Islet precursor cell (in vitro differentiated cells): ENCODE measurements around the gene HSD11B1.
A peak's percentile ranks its signal among the peaks of the same experiment; 100 is the strongest.

Experiments
- DNase-seq: peaks from one replicate; pipeline ENCODE4 v3.0.0-alpha.2; 2018

HSD11B1 gene

DNA sequence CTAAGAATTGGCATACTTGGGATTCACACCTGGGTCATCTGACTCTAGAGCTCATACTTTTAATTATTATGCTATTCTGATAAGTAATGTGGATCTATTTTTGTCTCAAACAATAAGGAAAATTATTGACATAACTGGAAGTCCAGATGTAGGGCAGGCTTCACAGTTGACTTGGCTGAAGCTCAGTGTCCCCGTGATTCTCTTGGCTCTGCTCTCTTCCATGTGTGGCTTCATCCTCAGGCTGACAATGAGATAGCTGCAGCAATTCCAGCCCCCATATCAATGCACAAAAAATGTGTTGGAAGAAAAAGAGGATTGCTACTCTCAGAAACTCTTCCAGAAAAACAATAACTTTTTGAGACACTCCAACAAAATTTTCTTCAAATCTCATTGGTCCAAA, 23.8 kb downstream of the HSD11B1 start:
- no peak for DNase-seq

GRCh38 chr1:209729436-209729835, 24.8 kb downstream of the HSD11B1 start:
- no peak for DNase-seq

DNA sequence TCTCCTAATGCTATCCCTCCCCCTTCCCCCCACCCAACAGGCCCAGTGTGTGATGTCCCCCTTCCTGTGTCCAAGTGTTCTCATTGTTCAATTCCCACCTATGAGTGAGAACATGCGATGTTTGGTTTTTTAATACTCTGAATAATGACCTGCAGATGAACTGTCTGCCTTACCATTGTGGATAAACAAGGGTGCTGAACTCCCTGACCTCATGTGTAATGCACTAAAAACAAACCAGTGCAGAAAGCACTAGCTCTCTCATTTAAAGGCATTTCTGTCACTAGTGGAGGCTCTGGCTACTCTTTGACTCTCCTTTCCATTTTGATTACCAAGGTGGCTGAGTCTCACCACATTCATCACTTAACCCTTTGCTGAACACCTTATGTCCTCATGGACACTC, 28.1 kb downstream of the HSD11B1 start:
- DNase-seq = no peak

DNA sequence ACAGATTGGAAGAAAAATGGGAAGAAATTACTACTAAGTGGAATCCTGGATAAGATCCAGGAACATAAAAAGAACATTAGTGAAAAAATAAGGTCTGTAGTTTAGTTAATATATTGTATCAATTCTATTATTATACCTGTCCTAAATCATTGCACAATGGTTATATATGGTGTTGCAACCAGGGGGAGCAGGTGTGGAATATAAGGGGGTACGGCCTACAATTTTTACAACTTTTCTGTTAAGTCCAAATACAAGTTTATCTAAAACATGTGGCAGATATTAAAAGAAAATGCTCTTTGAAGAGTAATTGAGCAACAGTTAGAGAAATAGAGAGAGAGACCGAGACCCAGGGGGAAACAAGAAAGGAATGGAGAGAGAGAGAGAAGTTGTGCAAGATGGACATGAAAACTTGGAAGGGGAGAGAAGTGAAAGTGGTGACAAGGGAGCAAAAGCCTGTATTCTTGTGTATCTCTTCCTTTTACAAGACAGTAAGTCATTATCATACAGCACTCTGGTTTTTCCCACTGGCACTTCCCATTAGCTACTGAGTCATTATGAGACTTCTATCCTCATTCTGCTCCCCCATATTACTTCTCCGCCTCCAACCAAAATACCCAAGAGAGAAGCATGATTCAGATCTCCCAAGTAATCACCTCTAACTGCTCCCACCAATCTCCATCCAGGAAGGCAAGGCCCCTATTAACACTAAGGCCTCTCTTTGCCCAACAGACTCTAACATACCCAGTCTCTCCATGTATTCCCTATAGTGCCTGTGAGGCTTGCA, 29.0 kb downstream of the HSD11B1 start:
- DNase-seq = no peak

GRCh38 chr1:209736490-209737117, 32.0 kb downstream of the HSD11B1 start:
- no peak for DNase-seq

DNA sequence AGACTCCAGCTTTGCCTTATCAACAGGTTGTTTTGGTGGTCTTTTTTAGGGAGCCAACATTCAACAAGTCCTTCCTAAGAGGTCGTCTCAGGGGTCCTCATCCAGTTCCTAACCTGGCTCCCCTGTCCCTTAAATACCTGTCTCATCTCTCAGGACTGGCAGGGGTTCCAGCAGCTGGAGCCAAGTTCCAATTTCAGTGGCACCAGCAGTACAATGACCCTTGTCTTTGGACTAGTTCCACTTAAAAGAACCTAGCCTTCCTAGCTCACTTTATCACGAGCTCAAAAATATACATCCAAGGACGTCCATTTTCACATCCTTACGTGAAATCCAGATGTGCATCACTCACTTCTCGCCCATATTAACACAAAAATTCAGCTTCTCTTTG, 32.5 kb downstream of the HSD11B1 start:
- DNase-seq = no peak

- no peak for DNase-seq
These were observed 33.6 kb downstream of the HSD11B1 start for GRCh38 chr1:209738270-209738669.

- DNase-seq = no peak
These were observed 36.5 kb downstream of the HSD11B1 start for GRCh38 chr1:209741193-209741592.

GRCh38 chr1:209741889-209742288, 37.2 kb downstream of the HSD11B1 start:
- no peak for DNase-seq

DNA sequence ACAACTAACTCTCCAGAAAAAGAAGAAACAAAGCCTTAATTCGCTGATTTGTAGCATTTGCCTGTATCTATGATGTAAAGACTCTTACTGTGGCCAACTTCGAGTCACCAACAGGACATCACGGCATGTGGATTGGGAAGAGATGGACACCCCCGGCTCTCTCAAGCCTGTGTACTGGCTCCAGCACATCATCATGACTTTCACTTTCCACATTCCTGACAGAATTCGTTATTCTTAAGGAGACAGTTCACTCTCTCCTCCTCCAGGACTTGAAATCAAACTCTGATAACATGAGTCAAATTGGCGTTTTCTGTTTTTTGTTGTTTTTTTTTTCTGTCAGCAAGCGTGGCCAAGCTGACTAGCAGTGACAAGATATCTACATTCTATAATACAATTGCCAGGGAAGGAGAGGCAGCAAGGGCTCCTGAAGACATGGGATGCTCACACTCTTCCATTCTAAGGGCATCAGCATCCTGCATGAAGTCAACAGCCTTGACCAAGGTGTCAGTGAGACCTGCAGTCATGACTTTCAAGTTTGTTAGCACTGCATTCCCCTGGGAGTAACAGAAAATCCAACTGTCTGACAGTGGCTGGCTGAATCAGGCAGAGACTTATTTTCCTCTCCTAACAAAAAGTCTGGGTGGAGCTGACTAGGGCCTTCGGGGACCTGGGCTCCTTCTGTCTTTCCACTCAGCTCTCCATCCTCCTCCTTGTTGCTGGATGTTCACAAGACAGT, 37.9 kb downstream of the HSD11B1 start:
- DNase-seq = no peak

- no peak for DNase-seq
These were observed 38.5 kb downstream of the HSD11B1 start for GRCh38 chr1:209743145-209743482.

DNA sequence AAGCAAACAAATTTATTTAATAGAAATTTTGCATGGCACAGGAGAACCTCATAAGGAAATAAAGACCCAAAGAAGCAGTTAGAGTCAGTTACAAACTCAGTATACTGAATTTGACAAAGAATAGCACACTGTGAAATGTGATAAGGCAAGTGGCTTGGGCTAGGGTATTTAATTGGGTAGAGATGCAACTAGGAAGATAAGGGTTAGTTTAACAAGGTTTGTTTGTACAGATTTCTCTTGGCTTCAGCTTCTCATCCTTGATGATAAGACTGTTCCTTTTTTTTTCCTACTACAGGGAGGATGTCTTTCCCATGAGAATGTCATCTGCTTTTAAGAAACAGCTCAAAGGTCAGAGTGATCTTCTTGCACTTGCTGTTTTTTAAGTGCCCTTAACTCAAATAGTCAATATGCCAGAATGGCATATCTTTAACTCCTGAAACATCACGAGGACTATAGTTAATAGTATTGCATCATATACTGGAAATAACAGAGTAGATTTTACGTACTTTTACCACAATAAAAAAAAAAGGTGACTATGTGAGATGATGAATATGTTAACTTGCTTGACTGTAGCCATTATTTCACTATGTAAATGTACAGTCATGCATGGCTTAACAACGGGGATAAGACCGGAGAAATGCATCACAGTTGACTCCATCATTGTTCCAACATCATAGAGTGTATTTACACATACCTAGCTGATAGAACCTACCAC, 42.0 kb downstream of the HSD11B1 start:
- DNase-seq = no peak

- DNase-seq = peak; percentile 100
These were observed 43.1 kb downstream of the HSD11B1 start for GRCh38 chr1:209747580-209748262.

DNA sequence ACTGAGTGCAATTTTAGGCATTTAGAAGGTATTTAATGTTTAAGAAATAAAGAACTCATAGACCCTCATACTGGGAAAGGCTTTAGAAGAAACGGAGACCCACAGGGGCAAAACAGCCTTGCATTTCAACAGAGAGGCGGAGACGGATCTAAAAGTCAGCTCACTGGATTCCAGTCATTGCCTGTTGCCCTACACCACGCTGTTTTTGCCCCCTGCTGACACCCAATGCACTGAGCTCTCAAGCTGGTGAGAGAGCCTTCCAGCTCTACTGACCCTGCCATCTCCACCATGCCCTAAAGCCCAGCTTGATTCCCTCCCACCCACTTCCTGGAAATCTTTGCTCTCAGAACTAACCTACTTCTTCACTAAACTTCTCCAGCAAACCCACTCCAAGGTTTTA, 44.0 kb downstream of the HSD11B1 start:
- no peak for DNase-seq

DNA sequence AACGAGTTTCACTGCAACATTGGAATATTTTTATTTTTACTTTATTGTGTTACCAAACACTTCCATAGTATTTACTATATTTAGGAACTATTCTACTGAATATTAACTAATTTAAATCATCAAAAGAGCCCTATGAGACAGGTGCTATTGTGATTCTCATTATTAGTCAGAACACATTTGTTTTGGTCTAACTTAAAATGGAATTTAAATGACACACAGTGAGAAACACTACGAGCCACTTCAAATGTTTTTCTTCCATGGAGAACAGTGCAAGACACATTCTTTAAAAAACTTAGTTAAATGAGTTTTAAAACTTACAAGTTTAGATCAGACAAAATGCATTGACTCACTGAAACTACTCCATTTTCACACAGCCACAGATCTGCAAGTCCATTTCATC, 44.6 kb downstream of the HSD11B1 start:
- DNase-seq = no peak

DNA sequence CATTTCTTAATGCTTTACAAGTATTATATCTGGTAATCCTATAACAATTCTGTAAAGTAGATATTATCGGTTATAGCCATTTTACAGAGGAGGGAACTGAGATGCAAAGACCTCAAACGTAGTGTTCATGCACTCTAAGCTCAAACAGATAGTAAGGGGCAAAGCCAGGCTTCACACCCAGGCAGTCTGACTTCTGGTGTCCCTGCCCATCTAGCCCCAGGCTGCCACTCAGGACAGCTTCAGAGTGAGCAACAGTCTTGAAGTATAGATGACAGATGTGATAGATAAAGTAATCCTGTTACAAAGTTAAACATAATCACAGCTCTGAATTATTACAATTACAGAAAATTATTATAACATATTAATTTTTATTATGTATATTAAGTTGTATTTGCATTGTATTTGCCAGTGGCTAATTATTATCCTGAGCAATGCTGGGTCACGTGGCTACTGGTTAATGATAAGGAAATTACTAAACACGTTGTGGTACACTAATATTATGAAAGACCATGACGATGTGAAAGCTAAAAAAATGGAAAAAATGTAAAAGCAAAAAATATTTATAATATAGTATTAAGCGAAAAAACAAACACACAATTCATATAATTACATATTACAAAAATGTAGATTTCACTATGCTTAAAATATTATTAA, 45.2 kb downstream of the HSD11B1 start:
- DNase-seq = no peak

- DNase-seq = no peak
These were observed 47.1 kb downstream of the HSD11B1 start for GRCh38 chr1:209751627-209752231.

- DNase-seq = no peak
These were observed 48.2 kb downstream of the HSD11B1 start for GRCh38 chr1:209752890-209753289.

- no peak for DNase-seq
These were observed 50.6 kb downstream of the HSD11B1 start for GRCh38 chr1:209755256-209755655.

DNA sequence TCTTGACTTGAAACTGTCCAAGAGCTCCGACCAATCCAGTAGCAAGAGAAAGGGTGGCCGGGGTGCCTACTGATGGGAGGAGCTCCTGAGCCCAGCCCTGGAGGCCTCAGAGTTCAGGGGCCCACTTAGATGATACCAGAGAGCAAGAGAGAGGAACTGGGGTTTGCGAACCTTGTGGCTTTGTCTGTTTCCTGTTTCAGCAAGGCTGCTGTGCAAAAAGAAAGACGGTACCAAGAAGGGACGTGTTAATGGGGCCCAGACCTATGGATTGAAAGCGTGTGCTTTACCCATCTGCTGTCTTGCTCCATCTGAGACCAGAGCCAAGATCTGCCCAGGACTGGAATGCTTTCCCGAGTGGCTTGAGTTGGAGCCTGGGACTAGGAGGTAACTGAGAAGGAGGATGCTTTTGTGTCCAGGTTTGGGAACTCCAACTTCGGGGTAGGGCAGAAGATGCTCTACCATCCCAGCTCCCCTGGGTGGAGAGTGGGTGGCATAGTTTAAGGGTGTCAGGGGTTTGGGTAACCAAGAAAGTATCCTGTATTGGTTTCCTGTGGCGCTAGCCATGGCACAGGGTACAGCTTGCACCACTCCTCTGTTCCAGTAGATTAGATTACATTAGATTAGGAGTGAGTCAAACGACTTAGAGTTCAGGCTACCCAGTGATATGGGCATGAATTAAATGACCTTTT, 51.4 kb downstream of the HSD11B1 start, which contains the start of gene TRAF3IP3:
Gene TRAF3IP3 (plus strand): TSS at position 128 of the 689 bp plus-strand sequence. CDS start 3,987 bp downstream, outside the sequence.
- no peak for DNase-seq
